ENCODE data around the gene TP63.

- TF ChIP-seq CTCF (IDR thresholded peaks at IDR 0.05; ENCODE audit: low read length) = no peak
- TF ChIP-seq EZH2 (IDR thresholded peaks at IDR 0.05; ENCODE audit: borderline replicate concordance, low read length) = no peak
Observed at GRCh38 chr3:189756582-189757078, 125.4 kb downstream of the TP63 start.
